GM19324 (cell line): ENCODE results near the gene POR.

Source experiments
- ATAC-seq: cut with Tn5 transposase; IDR thresholded peaks from one replicate; pipeline ENCODE4 v1.9.1; 2021; ENCODE audit warnings: mild to moderate bottlenecking, moderate library complexity; ENCODE audit not compliant: unreplicated experiment, low FRiP score

Gene POR

DNA sequence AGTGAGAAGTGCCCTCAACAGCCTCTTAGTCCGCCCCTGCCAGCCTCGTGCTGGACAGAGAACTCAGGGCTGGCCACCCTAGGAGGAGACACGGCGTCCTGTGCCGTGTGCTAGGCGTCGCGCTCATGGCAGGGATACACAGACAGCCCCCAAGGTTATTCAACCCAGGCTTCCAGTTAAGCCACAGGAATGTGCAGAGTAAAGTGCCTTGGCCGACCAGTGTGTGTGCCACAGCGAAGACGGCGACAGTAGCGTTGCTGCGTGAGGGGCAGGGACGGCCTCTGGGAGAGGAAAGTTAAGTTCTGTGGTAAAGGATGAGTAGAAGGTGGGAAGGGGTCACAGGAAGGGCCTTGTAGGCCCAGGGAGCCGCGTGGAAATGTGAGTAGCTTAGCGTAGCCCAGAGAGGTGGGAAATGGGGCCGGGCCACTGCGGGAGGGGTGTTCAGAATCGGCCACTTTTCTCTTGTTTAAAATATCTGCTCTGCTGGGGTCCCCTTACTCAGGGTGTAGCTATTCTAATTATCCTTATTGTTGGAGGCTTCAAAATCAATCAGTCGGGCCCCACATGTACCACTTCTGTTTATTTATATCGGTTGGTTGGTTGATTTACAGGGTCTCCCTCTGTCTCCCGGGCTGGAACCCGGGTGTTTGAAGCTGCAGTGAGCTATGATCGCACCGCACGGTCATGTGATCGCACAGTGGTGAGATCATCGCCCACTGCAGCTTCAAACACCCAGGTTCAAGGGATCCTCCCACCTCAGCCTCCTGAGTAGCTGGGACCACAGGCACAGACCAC is 54.9 kb downstream of the POR start:
- no peak for ATAC-seq

- no peak for ATAC-seq
Observed at GRCh38 chr7:75971309-75971960, 56.5 kb downstream of the POR start.

- no peak for ATAC-seq
Observed at GRCh38 chr7:75971961-75972763, 57.2 kb downstream of the POR start.

GRCh38 chr7:75977743-75978142 is 62.8 kb downstream of the POR start:
- no peak for ATAC-seq

GRCh38 chr7:75979759-75980429 is 64.9 kb downstream of the POR start:
- no peak for ATAC-seq

GRCh38 chr7:75980430-75981202 is 65.7 kb downstream of the POR start:
- ATAC-seq = no peak

- ATAC-seq = no peak
Observed at GRCh38 chr7:75981203-75981452, 66.2 kb downstream of the POR start.

DNA sequence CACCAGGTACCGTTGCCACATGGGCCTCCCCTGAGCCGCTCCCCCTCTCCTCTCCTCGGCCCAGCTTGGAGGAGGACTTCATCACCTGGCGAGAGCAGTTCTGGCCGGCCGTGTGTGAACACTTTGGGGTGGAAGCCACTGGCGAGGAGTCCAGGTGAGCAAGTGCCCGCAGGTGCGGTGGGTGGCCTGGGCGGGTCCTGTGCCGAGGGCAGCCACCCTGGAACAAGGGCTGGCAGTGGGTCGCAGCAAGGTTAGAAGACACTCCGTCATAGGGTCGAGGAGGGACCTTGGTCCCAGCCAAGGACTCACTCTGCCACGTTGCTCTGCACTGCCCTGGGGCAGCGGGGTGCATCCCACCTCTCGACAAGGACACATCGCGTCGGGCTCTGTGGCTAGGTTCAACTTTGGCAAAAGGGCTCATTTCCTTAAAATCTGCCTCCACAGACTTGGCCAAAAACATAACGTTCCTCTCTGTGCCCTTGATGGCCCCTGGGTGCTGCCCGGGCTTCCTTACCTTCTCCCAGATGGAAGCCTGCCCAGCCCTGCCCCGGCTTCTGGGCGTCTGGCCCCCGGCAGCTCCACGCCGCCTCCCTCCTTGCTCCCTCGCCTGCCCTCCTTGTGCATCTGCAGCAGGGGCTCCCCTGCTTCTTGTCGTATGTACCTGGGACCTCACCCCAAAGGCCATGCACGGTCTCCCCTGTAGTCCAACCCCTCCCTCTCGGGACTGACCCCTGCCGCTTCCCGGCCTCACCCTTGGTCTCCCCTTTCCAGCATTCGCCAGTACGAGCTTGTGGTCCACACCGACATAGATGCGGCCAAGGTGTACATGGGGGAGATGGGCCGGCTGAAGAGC is 66.7 kb downstream of the POR start:
- no peak for ATAC-seq

DNA sequence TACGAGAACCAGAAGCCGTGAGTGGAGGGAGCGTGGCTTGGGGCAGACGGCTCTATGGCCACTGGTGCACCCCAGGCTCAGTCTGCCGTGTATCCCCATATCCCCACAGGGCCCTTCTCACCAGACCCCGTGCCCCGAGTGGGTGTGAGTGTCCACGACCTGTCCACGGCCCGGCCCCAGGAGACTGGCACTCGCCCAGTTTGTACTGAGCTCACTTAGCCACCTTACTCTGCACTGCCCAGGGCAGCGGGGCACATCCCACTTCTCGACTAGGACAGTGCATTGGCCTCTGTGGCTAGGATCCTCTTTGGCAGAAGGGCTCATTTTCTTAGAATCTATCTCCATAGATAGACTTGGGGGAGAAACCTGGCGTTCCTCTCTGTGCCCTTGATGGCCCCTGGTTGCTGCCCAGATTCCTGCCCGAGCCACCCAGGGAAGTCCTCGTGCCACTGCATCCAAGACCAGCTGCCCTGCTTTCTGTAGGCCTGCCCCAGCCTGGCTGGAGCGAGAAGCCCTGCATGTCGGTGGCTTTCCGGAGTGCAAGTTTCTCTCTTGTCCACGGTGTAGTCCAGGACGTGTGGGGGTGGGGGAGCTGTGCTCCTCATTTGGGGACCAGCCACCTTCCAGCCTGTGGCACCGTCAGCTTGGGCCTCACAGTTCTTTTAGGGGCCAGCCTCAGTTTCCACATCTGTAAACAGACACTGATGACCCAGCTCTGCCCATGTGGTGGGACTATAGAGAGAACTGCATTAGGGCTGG is 67.5 kb downstream of the POR start:
- no peak for ATAC-seq

GRCh38 chr7:75983471-75984129 is 68.6 kb downstream of the POR start:
- no peak for ATAC-seq

GRCh38 chr7:75984130-75985008 is 69.4 kb downstream of the POR start:
- no peak for ATAC-seq

DNA sequence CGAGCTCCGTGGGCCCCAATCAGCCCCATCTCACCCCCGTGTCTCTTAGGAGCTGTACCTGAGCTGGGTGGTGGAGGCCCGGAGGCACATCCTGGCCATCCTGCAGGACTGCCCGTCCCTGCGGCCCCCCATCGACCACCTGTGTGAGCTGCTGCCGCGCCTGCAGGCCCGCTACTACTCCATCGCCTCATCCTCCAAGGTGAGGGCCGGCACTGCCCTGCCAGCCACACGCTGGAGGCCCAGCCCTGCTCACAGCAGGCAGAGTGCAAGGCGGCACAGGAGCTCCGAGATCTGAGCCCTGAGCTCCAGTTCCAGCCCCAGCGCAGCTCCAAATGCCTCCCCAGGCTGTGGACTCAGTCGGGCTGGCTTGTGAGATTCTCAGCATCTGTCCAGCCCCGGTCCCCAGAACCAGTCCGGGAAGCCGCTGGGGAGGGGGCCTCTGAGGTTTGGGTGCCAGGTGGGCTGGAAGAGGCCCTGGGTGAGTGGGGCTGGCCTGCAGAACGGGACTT is 70.1 kb downstream of the POR start:
- ATAC-seq = no peak

DNA sequence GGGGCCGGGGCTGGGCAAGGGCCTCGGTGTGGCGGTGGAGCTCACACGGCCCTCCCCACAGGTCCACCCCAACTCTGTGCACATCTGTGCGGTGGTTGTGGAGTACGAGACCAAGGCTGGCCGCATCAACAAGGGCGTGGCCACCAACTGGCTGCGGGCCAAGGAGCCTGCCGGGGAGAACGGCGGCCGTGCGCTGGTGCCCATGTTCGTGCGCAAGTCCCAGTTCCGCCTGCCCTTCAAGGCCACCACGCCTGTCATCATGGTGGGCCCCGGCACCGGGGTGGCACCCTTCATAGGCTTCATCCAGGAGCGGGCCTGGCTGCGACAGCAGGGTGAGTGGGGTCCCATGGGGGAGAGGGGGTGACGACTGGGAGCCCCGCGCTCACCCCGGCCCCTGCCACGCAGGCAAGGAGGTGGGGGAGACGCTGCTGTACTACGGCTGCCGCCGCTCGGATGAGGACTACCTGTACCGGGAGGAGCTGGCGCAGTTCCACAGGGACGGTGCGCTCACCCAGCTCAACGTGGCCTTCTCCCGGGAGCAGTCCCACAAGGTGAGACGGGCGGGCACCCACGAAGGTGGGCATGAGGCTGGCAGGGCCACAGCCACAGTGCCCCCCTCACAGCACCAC is 70.7 kb downstream of the POR start:
- no peak for ATAC-seq

GRCh38 chr7:75986147-75986781 is 71.3 kb downstream of the POR start:
- no peak for ATAC-seq

DNA sequence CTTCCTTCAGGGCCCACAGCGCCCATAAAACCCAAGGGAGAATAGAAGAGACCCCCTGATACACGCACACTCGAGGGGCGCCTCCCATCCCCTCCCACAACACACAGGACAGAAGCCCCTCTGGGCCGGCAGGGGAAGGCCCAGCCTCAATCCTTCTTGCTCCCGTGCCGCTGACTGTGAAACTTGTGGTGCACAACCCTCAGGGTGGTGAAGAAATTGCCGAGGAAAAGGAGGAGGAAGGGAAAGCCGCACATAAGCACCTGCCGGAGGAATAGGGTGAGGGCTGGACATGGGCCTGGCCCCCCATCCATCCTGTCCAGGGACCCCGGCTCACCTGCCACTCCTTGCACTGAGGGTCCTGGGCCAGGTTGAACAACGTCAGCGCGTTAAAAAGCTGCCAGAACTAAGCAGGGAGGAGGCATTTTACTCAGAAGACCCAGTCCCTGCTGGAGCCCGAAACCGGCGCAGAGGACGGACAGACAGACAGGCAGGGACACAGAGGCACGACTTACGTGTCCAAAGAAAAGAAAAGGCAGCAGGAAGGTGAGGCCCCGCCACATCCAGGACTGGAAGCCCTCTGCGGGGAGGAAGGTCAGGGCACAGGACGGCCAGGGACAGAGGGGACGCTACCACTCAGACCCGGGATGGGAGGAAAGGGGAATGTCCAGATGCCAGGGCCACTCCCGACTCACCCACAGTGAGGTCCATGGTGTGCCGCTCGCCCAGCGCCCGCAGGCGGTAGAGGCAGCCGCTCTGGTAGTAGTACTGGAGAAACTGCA is 72.3 kb downstream of the POR start:
- no peak for ATAC-seq
